Upper lobe of right lung (tissue), 1 donor: Measurements from ENCODE around the gene FOXL2. TPM values are rescaled to one million over a fixed set of nuclear protein-coding genes. Genes with fewer than 3 reads are reported as not detected.

Experiments
- ATAC-seq: fragments of 200-7000 bp; cut with Tn5 transposase; one replicate; pipeline ENCODE4 v1.9.1; 2020; ENCODE audit warnings: mild to moderate bottlenecking, moderate library complexity
- DNase-seq: peaks from one replicate; pipeline ENCODE4 v3.0.0-alpha.2; 2020
- H3K27ac ChIP-seq: fragments of 200-600 bp; one replicate; pipeline ENCODE4 v1.8.0; 2022
- H3K27me3 ChIP-seq: fragments of 200-600 bp; one replicate; pipeline ENCODE4 v1.8.0; 2022; ENCODE audit warnings: mild to moderate bottlenecking
- H3K36me3 ChIP-seq: fragments of 200-600 bp; one replicate; pipeline ENCODE4 v1.8.0; 2022
- H3K4me1 ChIP-seq: fragments of 200-600 bp; one replicate; pipeline ENCODE4 v1.8.0; 2022
- H3K4me3 ChIP-seq: fragments of 200-600 bp; one replicate; pipeline ENCODE4 v1.8.0; 2022; ENCODE audit warnings: mild to moderate bottlenecking
- H3K9me3 ChIP-seq: fragments of 200-600 bp; one replicate; pipeline ENCODE4 v1.8.0; 2022
- intact Hi-C: fragments of 100-400 bp; cut with DNase I; formaldehyde crosslinking; loops from one replicate; pipeline ENCODE4 v1.11.0; 2022
- total RNA-seq: library from RNA; stranded (reverse); fragmentation: NEBNext Ultra II Directional; extraction: Animal tissue kit (Norgen Biotek cat#: 25700); gene quantifications from one replicate; pipeline ENCODE4 v1.2.1, GENCODE V29; 2021
- TF ChIP-seq, protein P1 (sequence below): fragments of 200-600 bp; IDR thresholded peaks from one replicate; pipeline ENCODE4 v1.8.0; 2022; ENCODE audit warnings: antibody characterized with exemption
- donor health status: DM: no; HTN: yes; CAD: no; lungs with severe emphysema.

FOXL2 gene
- total RNA-seq, 1 donor from 2014 or later: not detected

DNA sequence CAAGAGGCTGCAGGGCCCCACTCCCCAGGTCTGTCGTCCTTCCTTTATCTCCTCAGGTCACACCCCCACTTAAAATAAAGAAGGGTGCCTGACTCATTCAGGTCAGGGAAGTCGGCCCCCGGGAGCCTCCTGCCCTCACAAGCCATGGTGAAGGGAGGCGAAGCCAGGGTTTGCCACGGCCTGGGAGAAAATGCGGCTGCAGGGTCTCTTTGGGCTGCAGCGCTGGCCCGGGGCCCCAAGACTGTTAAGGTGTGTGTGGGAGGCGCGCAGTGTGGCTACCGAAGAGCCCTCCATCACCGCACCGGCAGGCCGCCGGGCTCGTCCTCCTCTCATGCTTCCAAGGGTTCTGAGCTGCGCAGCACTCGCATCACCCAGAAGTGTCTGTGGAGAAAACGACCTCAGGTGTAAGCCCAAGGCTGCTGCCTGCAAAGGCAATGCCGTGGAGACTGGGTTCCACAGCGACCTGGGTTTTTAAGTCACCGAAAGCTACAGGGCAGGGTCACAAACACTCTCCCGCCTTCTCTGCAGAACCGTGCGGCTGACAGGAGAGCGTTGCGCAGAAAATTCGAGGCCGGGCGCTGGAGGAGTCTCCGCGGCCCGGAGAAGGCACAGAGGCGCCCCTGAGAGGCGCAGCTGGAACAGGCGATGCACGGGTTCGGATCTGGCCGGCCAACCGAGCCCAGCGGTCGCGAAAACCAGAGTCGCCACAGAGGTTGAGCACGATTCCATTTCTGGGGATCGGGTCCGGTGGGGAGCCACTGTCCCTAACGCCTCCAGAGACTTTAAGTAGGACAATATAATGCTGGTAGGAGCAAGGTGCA lies 8.7 kb downstream of the FOXL2 start:
- intact Hi-C loops: no loop called here
- Histone ChIP-seq H3K9me3 (no peaks in the 10 kb centered on the region), H3K4me1 (peaks cover 41% of the 10 kb centered on the region), H3K27ac (no peak overlapping the region), H3K27me3 (peaks cover 79% of the 10 kb centered on the region), H3K4me3 (no peak overlapping the region), H3K36me3 (no peaks in the 10 kb centered on the region)
- TF ChIP-seq, protein P1, sequence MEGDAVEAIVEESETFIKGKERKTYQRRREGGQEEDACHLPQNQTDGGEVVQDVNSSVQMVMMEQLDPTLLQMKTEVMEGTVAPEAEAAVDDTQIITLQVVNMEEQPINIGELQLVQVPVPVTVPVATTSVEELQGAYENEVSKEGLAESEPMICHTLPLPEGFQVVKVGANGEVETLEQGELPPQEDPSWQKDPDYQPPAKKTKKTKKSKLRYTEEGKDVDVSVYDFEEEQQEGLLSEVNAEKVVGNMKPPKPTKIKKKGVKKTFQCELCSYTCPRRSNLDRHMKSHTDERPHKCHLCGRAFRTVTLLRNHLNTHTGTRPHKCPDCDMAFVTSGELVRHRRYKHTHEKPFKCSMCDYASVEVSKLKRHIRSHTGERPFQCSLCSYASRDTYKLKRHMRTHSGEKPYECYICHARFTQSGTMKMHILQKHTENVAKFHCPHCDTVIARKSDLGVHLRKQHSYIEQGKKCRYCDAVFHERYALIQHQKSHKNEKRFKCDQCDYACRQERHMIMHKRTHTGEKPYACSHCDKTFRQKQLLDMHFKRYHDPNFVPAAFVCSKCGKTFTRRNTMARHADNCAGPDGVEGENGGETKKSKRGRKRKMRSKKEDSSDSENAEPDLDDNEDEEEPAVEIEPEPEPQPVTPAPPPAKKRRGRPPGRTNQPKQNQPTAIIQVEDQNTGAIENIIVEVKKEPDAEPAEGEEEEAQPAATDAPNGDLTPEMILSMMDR: no peak
- DNase-seq (no peak), ATAC-seq (no peak)

GRCh38 chr3:138937690-138938055 lies 9.3 kb downstream of the FOXL2 start:
- no peak overlapping the region for H3K4me3 ChIP-seq
- H3K27me3 ChIP-seq: peaks cover 73% of the 10 kb centered on the region
- ATAC-seq: no peak
- H3K4me1 ChIP-seq: peaks cover 41% of the 10 kb centered on the region
- H3K36me3 ChIP-seq: no peaks in the 10 kb centered on the region
- intact Hi-C loops: no loop called here
- TF ChIP-seq, protein P1: no peak
- H3K27ac ChIP-seq: no peak overlapping the region
- no peaks in the 10 kb centered on the region for H3K9me3 ChIP-seq
- DNase-seq: no peak

GRCh38 chr3:138936741-138937689 lies 9.9 kb downstream of the FOXL2 start:
- peaks cover 41% of the 10 kb centered on the region for H3K4me1 ChIP-seq
- no peak overlapping the region for H3K27ac ChIP-seq
- H3K27me3 ChIP-seq: peaks cover 66% of the 10 kb centered on the region
- DNase-seq (no peak), ATAC-seq (no peak)
- H3K4me3 ChIP-seq: peak overlapping the region; percentile 38
- TF ChIP-seq, protein P1: no peak
- H3K36me3 ChIP-seq: no peaks in the 10 kb centered on the region
- no peaks in the 10 kb centered on the region for H3K9me3 ChIP-seq
- intact Hi-C loops: no loop called here

GRCh38 chr3:138935863-138936740 lies 10.8 kb downstream of the FOXL2 start:
- TF ChIP-seq, protein P1: peak; percentile 96
- H3K4me1 ChIP-seq: peaks cover 41% of the 10 kb centered on the region
- H3K36me3 ChIP-seq: no peaks in the 10 kb centered on the region
- intact Hi-C loops: no loop called here
- H3K9me3 ChIP-seq: no peaks in the 10 kb centered on the region
- ATAC-seq (peak; percentile 91), DNase-seq (peak; percentile 88)
- peaks cover 57% of the 10 kb centered on the region for H3K27me3 ChIP-seq
- peak overlapping the region; percentile 38 for H3K4me3 ChIP-seq
- no peak overlapping the region for H3K27ac ChIP-seq

DNA sequence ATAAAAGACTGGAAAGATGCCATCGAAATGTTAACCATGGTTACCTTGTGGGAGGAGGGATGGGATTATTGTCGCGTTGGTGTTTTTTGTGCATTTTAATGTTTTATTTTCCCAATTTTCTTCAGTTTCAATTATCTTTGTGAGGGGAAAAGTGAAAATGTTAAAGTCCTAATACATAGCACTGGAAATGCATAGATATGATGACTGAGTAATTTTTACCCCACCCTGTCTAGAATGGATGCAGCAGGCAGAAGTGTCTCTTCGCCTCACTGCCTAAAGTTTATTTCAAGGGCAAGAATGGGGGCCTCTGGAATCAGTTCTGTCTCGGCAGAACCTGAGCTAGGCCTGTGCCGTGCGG lies 11.5 kb downstream of the FOXL2 start:
- Histone ChIP-seq H3K27me3 (peaks cover 51% of the 10 kb centered on the region), H3K36me3 (no peaks in the 10 kb centered on the region), H3K4me3 (no peak overlapping the region), H3K27ac (no peak overlapping the region), H3K4me1 (peaks cover 41% of the 10 kb centered on the region), H3K9me3 (no peaks in the 10 kb centered on the region)
- ATAC-seq (no peak), DNase-seq (no peak)
- intact Hi-C loops: no loop called here
- TF ChIP-seq, protein P1: no peak
